Measurements from ENCODE around the gene SPOCK1.

GRCh38 chr5:137072361-137073115, 426.6 kb downstream of the SPOCK1 start:
- no peak for TF ChIP-seq POLR2AphosphoS5 (IDR thresholded peaks at IDR 0.05; ENCODE audit: borderline replicate concordance, low read depth, low read length)
- TF ChIP-seq EZH2 (IDR thresholded peaks at IDR 0.05) = no peak

Data from SK-N-MC (cell line).